ENCODE results near the gene TMEM151B. TPM values are rescaled to one million over a fixed set of nuclear protein-coding genes. Genes with fewer than 3 reads are reported as not detected.
A peak's percentile ranks its signal among the peaks of the same experiment; 100 is the strongest.

TMEM151B gene
- polyA plus RNA-seq: not detected

DNA sequence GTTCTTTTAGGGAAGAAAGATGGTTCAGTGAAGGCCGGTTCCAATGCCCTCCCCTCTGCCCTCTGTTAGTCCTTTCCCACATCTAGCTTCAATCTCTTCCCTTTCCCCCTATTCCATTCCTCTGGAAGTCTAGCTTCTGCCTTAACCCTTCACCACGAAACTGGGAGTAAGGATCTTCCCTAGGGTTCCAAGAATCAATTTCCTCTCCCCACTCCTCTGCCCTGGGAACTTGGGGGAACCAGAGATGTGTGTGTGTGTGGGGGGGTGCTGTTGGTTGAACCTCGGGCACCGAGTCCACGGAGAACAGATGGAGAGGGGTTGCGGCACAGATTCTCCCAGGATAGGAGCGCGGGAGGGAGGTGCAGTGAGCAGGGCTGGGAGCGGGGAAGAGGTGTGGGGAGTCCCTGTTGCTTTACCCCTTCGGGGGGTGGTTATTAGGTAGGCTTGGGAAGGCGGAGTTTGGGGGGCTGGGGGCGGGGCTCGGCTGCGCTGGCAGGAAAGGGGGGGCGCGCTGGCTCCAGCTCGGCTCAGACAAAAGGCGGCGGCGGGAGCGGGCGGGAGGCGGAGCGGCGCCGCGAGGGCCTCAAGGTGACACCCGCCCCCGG, at the start of gene TMEM151B:
TSS of gene TMEM151B (plus strand) at position 530 of the 605 bp plus-strand sequence. CDS start 293 bp downstream, outside the sequence.
- H3K9me3 Mint-ChIP-seq: no peaks in the 10 kb centered on the region
- H3K36me3 Mint-ChIP-seq: peaks cover 0 to 4% (median 0%) of the 10 kb centered on the region in 3 donors
- H3K27me3 Mint-ChIP-seq (ENCODE audit: low read depth in 3 of 3): peaks cover 12 to 35% (median 28%) of the 10 kb centered on the region in 3 donors

GRCh38 chr6:44220913-44221290, 49.3 kb upstream of the TMEM151B start:
- Mint-ChIP-seq H3K27me3 (ENCODE audit: low read depth in 3 of 3) (peaks cover 9 to 19% (median 11%) of the 10 kb centered on the region in 3 donors), H3K4me3 (peak overlapping the region in 1 of 5 donors; percentile 10), H3K9me3 (no peaks in the 10 kb centered on the region), H3K4me1 (peaks cover 17 to 32% of the 10 kb centered on the region in 2 donors), H3K36me3 (no peaks in the 10 kb centered on the region), H3K27ac (peak overlapping the region in 1 of 6 donors; percentile 59)
- DNase-seq: no peak

More for the DNA sequence above, at the start of gene TMEM151B:
- peak within 1 kb of the TSS; percentile 68 to 81 (median 70) for H3K4me3 Mint-ChIP-seq
- H3K27ac Mint-ChIP-seq: no peak within 1 kb of the TSS
- H3K4me1 Mint-ChIP-seq: peaks cover 19 to 22% of the 10 kb centered on the region in 2 donors
- DNase-seq: no peak

- no peaks in the 10 kb centered on the region for H3K36me3 Mint-ChIP-seq
- DNase-seq: peak; percentile 63 to 67 (median 64)
- H3K4me1 Mint-ChIP-seq: peaks cover 17 to 32% of the 10 kb centered on the region in 2 donors
- peak overlapping the region in 2 of 6 donors; percentile 35 to 59 for H3K27ac Mint-ChIP-seq
- H3K27me3 Mint-ChIP-seq (ENCODE audit: low read depth in 3 of 3): peaks cover 9 to 17% (median 11%) of the 10 kb centered on the region in 3 donors
- no peaks in the 10 kb centered on the region for H3K9me3 Mint-ChIP-seq
- peak overlapping the region in 1 of 5 donors; percentile 10 for H3K4me3 Mint-ChIP-seq
Measured at GRCh38 chr6:44221291-44221960, 48.8 kb upstream of the TMEM151B start.

GRCh38 chr6:44221961-44222335, 48.3 kb upstream of the TMEM151B start:
- H3K4me1 Mint-ChIP-seq: peaks cover 17 to 32% of the 10 kb centered on the region in 2 donors
- no peak for DNase-seq
- H3K27me3 Mint-ChIP-seq (ENCODE audit: low read depth in 3 of 3): peaks cover 9 to 14% (median 11%) of the 10 kb centered on the region in 3 donors
- H3K36me3 Mint-ChIP-seq: no peaks in the 10 kb centered on the region
- no peak overlapping the region for H3K27ac Mint-ChIP-seq
- H3K4me3 Mint-ChIP-seq: peak overlapping the region in 1 of 5 donors; percentile 75
- no peaks in the 10 kb centered on the region for H3K9me3 Mint-ChIP-seq

GRCh38 chr6:44222486-44223318, 47.5 kb upstream of the TMEM151B start:
- Mint-ChIP-seq H3K27me3 (ENCODE audit: low read depth in 3 of 3) (peaks cover 9 to 14% (median 11%) of the 10 kb centered on the region in 3 donors), H3K36me3 (no peaks in the 10 kb centered on the region), H3K9me3 (no peaks in the 10 kb centered on the region), H3K4me3 (peak overlapping the region; percentile 72 to 84 (median 81)), H3K4me1 (peaks cover 17 to 32% of the 10 kb centered on the region in 2 donors), H3K27ac (no peak overlapping the region)
- no peak for DNase-seq

DNA sequence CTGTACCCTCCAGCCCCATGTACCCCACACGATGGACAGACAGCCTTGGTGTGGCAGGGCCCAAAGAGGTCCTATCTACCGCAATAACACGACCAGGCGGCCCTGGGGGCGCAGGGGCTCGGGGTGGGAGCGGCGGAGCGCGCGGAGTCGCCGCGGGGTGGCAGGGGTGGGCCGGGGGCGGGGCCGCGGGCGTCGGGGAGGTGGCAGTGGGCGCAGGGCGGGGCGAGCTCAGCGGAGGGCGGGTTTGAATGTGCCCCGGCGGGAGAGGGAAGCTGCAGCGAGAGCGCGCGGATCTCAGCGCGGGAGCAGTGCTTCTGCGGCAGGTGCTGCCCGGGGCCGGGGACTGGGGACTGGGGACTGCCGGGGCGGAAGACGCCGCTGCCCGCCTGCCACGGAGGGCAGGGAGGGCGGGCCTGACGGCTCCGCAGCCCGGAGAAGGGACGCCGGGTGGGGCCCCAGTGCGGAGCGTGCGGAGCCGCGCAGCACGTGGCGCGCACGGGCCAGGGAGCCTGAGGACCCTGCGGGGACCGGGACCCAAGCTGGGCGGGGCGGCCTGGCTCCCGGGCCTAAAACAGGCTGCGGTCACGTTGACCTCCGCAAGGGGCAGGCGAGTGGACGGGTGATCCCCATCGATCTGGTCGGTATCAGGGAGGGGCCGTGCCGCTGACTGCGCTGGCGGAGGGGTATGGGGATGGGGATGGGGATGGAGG, 46.8 kb upstream of the TMEM151B start, which contains the start of gene SLC29A1:
TSS of gene SLC29A1 (plus strand) at position 277 of the 710 bp plus-strand sequence. CDS start 3,719 bp downstream, outside the sequence.
- Mint-ChIP-seq H3K27ac (peak within 1 kb of the TSS in 2 of 6 donors; percentile 28 to 60), H3K27me3 (ENCODE audit: low read depth in 3 of 3) (peaks cover 9 to 11% (median 9%) of the 10 kb centered on the region in 3 donors)

DNA sequence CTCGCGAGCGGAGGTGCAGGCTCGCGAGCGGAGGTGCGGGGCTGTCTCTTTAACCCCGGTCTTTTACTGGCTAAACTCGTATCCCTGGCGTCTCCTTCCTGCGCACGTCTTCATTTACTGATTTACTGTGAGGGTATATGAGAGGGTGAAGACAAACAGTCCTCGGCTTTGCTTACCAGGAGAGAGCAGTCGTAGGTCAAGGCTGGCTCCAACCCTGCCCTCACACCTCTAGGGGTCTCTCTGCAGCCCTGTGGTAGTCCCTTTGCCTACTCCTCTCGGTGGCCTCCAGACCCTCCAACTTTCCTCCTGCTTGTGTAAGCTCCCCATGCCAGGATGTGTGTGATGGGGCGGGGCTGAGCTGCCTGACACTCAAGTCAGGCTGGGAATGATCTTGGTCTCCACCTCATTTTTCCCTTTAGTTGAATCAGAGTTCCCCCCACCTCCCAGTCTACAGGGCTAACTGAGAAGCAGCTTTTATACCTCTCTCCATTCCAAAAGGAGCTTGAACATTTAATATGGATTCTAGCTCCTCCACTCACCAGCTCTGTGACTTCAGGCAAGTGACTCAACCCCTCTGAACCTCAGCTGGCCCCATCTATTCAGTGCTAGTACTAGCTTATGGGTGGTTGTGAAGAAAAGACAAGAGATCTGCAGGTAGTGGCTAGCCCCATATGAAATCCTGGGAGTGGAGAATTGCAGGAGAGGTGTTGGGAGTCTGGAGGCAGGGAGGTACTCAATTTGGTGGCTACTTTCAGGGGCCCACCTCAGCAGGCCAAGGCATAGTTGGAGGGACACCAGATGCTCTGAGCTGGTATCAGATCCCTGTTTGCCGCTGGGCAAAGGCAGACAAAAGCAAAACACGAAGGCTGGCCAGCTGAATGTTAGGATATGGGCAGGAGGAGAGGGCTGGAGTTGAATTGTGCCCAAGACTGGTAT, 46.0 kb upstream of the TMEM151B start:
- Mint-ChIP-seq H3K9me3 (no peaks in the 10 kb centered on the region), H3K4me1 (peaks cover 17 to 25% of the 10 kb centered on the region in 2 donors), H3K36me3 (no peaks in the 10 kb centered on the region), H3K4me3 (peak overlapping the region; percentile 75 to 84 (median 81)), H3K27me3 (ENCODE audit: low read depth in 3 of 3) (peaks cover 6 to 8% (median 7%) of the 10 kb centered on the region in 3 donors), H3K27ac (peak overlapping the region in 2 of 6 donors; percentile 28 to 60)
- no peak for DNase-seq

More for the DNA sequence above, 46.8 kb upstream of the TMEM151B start, which contains the start of gene SLC29A1:
- no peaks in the 10 kb centered on the region for H3K9me3 Mint-ChIP-seq
- peak; percentile 70 to 78 (median 77) for DNase-seq
- H3K4me3 Mint-ChIP-seq: peak within 1 kb of the TSS; percentile 75 to 84 (median 82)
- H3K36me3 Mint-ChIP-seq: no peaks in the 10 kb centered on the region
- H3K4me1 Mint-ChIP-seq: peaks cover 17 to 29% of the 10 kb centered on the region in 2 donors

DNA sequence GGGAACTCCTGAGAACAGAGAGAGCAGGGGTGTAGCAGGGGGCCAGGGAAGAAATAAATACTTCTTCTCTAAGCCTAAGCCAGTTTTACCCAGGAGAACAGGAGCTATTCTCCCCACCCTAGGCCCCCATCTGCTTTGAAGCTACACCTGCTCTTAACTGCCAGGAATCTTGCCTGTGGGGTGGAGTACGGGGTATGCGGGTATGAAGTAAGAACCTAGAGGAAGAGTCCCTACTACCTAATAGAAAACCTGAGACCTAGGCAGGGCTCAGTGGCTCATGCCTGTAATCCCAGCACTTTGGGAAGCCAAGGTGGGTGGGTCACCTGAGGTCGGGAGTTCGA, 45.3 kb upstream of the TMEM151B start:
- H3K27ac Mint-ChIP-seq: no peak overlapping the region
- H3K9me3 Mint-ChIP-seq: no peaks in the 10 kb centered on the region
- no peaks in the 10 kb centered on the region for H3K36me3 Mint-ChIP-seq
- peaks cover 6 to 9% (median 7%) of the 10 kb centered on the region in 3 donors for H3K27me3 Mint-ChIP-seq (ENCODE audit: low read depth in 3 of 3)
- peak overlapping the region in 2 of 5 donors; percentile 75 to 81 for H3K4me3 Mint-ChIP-seq
- peaks cover 17 to 21% of the 10 kb centered on the region in 2 donors for H3K4me1 Mint-ChIP-seq
- no peak for DNase-seq

GRCh38 chr6:44225579-44226325, 44.5 kb upstream of the TMEM151B start:
- H3K9me3 Mint-ChIP-seq: no peaks in the 10 kb centered on the region
- peaks cover 17 to 19% of the 10 kb centered on the region in 2 donors for H3K4me1 Mint-ChIP-seq
- DNase-seq: no peak
- H3K36me3 Mint-ChIP-seq: no peaks in the 10 kb centered on the region
- peak overlapping the region in 1 of 5 donors; percentile 49 for H3K4me3 Mint-ChIP-seq
- H3K27me3 Mint-ChIP-seq (ENCODE audit: low read depth in 3 of 3): peaks cover 6 to 9% (median 7%) of the 10 kb centered on the region in 3 donors
- no peak overlapping the region for H3K27ac Mint-ChIP-seq

DNA sequence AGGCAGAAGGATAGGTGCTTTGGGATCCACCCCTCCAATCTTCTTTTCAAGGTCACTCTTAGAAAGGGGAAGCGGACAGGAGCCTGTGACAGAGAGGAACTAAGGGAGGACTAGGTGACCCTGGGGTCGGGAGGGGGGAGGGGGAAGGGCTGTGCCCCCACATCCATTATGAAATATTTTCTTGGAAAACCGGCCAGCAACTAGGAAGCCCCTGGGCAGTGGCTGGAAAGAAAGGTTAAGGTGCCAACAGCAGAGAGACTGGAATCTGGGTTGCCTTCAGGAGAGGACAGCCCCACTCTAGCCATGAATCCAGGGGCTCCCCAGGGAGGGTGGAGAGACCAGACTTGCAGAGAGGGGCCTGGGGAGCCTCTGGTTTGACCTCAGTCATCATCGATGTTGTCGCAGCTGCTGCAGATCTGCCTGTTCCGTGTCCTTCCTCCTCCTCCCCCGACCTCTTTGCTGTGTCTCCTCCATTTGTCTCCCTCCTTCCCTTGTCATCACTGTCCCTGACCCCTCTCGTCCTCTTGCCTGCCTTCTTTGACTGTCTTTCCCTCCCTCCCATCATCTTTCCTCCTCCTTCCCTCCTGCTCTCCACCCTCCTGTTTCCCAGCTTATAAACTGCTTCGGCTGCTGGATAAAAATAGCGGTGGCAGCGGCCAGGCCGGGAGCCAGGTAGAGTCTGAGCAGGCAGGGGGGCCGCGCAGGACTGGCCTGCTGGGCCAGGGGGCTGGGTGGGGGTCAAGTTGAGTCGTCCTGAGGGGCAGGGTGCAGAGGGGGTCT, 43.7 kb upstream of the TMEM151B start:
- Mint-ChIP-seq H3K27ac (no peak overlapping the region), H3K4me3 (no peak overlapping the region), H3K36me3 (no peaks in the 10 kb centered on the region), H3K4me1 (peaks cover 17 to 19% of the 10 kb centered on the region in 2 donors), H3K9me3 (no peaks in the 10 kb centered on the region), H3K27me3 (ENCODE audit: low read depth in 3 of 3) (peaks cover 6 to 8% (median 7%) of the 10 kb centered on the region in 3 donors)
- no peak for DNase-seq

DNA sequence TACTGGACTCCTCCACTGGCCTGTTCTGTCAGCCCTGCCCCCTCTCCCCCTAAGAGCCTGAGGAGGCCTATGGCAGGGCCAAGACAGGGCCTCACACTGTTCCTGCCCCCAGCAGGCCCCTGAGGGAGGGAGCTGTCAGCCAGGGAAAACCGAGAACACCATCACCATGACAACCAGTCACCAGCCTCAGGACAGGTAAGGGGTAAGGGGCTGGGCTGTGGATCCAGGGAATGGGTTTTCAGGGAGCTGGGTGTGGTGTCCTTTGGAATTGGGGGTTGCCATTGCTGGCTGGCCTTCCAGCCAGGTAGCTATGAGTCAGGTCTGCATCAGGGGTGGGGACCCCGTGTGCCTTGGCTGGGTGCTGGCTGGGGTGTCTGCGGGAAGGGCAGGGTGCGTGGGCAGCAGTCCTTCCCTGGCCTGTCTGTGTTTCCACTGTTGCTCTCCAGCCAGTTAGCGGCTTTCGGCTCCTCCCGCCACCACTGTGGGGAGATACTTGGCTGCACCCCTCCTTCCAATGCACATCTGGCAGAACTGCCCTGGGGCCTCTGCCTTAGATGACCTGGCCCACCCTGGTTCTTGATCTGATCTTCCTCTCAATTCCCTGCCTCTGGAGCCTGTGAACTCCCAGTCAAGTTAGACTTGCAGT, 43.0 kb upstream of the TMEM151B start:
- H3K4me1 Mint-ChIP-seq: peaks cover 17% of the 10 kb centered on the region in 2 donors
- no peaks in the 10 kb centered on the region for H3K36me3 Mint-ChIP-seq
- no peak for DNase-seq
- H3K27me3 Mint-ChIP-seq (ENCODE audit: low read depth in 3 of 3): peaks cover 6 to 9% (median 7%) of the 10 kb centered on the region in 3 donors
- no peak overlapping the region for H3K4me3 Mint-ChIP-seq
- H3K27ac Mint-ChIP-seq: no peak overlapping the region
- H3K9me3 Mint-ChIP-seq: no peaks in the 10 kb centered on the region
